Prostate gland (tissue), 2 donors: ENCODE results near the gene OR10T2. TPM values are rescaled to one million over a fixed set of nuclear protein-coding genes. Genes with fewer than 3 reads are reported as not detected.
"Not testable (repeated sequence)": the region's sequence is repeated elsewhere in the genome, so short reads cannot be mapped to it uniquely, and the experiment has no call there.

Experiments used
- DNase-seq: peaks from one replicate; pipeline ENCODE4 v3.0.0-alpha.2; 2019; ENCODE audit warnings: low spot score
- H3K27ac ChIP-seq, 2 donors: fragments of 200-600 bp; sonication (generic); 2 replicates each; pipeline ENCODE4 v1.5.1; 2017 to 2019
- H3K27me3 ChIP-seq: fragments of 200-600 bp; sonication (generic); replicated peaks from 2 replicates; pipeline ENCODE4 v1.5.1; 2019; ENCODE audit not compliant: insufficient read depth
- H3K36me3 ChIP-seq, 2 donors: fragments of 200-600 bp; sonication (generic); 1 replicate in 1 of 2; 2 replicates in 1 of 2; pipeline versions ENCODE4 v1.5.1 to v1.8.1; 2017 to 2019
- H3K4me1 ChIP-seq: fragments of 200-600 bp; sonication (generic); replicated peaks from 2 replicates; pipeline ENCODE4 v1.5.1; 2019
- H3K4me3 ChIP-seq, 2 donors: fragments of 200-600 bp; sonication (generic); 2 replicates each; pipeline ENCODE4 v1.5.1; 2017 to 2019
- H3K9me3 ChIP-seq: fragments of 200-600 bp; sonication (generic); 2 replicates; pipeline ENCODE4 v1.5.1; 2017
- CTCF ChIP-seq, 4 experiments: fragments of 200-600 bp in 2 of 4; fragments of 450-650 bp in 2 of 4; sonication (generic) in 2 of 4; IDR thresholded peaks; 1 replicate in 3 of 4; 2 replicates in 1 of 4; pipeline ENCODE4 v1.5.1; 2016 to 2019; ENCODE audit warnings: antibody characterized with exemption in 4 of 4, mild to moderate bottlenecking in 2 of 4, moderate library complexity in 2 of 4
- POLR2A ChIP-seq: fragments of 450-650 bp; IDR thresholded peaks from one replicate; pipeline ENCODE4 v1.6.1; 2016; ENCODE audit warnings: antibody characterized with exemption, mild to moderate bottlenecking
- POLR2AphosphoS5 ChIP-seq: sonication (generic); formaldehyde crosslinking; IDR thresholded peaks from one replicate; pipeline ENCODE4 v1.6.1; 2017; ENCODE audit warnings: antibody characterized with exemption
- WGBS: methylation state at CpG from one replicate; pipeline ENCODE4 v1.1.5; 2018; 5-methylcytosine and 5-hydroxymethylcytosine counted together
- intact Hi-C: fragments of 100-400 bp; cut with DNase I; formaldehyde crosslinking; loops from one replicate; pipeline ENCODE4 v1.14.2; 2022
- total RNA-seq, 2 donors: library from RNA; depleted of rRNA; stranded (reverse); fragments of >200 nt; gene quantifications; one replicate each; pipeline ENCODE4 v1.1.0, GENCODE V29; 2016

The OR10T2 gene
- total RNA-seq, 2 donors from 2014 or later, result not detected

DNA sequence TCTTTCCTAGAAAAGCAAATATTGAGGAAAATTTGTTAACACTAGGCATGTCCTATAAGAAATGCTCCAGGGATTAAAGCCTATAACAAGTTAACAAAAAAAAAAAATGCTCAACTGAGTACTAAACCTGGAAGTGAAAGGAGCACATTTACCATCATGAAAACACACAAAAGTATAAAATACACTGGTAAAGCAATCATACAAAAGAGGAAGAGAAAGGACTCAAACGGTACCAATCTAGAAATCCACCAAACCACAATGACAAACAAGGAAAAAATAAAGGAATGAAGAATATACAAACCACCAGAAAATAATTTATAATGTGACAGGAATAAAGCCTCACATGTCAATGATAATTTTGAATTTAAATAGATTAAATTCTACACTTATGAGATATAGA is 24.4 kb downstream of the OR10T2 start:
- H3K4me3 ChIP-seq, result no peak overlapping the region
- intact Hi-C loops, result no loop called here

DNA sequence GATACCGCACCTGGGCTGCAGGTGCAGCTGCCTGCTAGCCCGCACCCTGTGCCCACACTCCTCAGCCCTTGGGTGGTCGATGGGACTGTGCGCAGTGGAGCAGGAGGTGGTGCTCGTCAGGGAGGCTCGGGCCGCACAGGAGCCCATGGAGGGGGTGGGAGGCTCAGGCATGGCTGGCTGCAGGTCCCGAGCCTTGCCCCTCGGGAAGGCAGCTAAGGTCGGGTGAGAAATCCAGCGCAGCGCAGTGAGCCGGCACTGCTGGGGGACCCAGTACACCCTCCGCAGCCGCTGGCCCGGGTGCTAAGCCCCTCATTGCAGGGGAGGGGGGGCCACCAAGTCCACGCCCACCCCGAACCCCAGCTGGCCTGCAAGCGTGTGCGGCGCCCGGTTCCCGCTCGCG is 25.2 kb downstream of the OR10T2 start:
- intact Hi-C loops, H3K4me1 ChIP-seq, H3K27ac ChIP-seq, H3K4me3 ChIP-seq, DNase-seq, H3K27me3 ChIP-seq, H3K9me3 ChIP-seq, H3K36me3 ChIP-seq: not testable (repeated sequence)
- 98% methylated on average over 17 of the region's 25 CpGs for WGBS

More for the DNA sequence above, 24.4 kb downstream of the OR10T2 start:
- Histone ChIP-seq H3K27ac (no peak overlapping the region), H3K4me1 (no peaks in the 10 kb centered on the region), H3K36me3 (no peaks in the 10 kb centered on the region), H3K9me3 (no peaks in the 10 kb centered on the region), H3K27me3 (no peaks in the 10 kb centered on the region)
- no peak for TF ChIP-seq CTCF (IDR thresholded peaks at IDR 0.05)
- no peak for TF ChIP-seq POLR2A
- TF ChIP-seq POLR2AphosphoS5, result no peak
- 79% methylated on average over 1 of the region's 1 CpG for WGBS
- no peak for DNase-seq

DNA sequence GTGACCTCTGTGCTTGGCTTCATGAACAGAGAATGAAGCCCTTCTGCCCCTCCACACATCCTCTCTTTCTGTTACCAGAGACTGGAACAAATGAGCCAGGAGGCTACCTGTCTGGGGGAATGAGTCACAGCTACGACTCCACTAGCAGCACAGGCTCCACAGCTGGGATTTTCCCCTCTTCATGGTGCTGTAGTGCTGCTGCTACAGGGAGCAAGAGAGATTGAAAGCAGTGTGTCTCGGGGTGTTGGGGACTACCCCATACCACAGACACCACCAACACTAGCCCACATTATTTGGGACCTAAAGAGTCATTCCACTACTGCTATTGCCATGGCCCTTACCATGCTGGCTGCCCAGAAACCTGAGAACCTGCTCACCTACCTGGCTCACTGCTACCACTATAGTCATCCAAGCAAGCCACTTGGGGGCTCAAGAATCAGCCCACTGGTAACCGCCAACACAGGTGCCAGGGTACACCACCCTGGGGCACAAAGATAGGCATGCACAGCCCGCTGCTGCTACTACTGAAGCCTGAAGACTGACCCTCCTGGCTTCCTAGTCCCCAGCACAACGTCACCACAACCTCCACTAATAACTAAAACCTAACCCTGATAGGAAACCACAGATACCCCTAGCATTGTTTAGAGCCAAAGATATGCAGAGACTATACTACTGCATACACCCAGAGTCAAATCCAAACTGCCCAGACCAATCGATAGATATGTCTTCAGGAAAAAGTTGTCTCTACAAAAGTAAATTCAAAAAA is 27.9 kb downstream of the OR10T2 start:
- 78% methylated on average over 6 of the region's 6 CpGs for WGBS
- Histone ChIP-seq H3K27me3 (no peaks in the 10 kb centered on the region), H3K36me3 (no peaks in the 10 kb centered on the region), H3K4me1 (no peaks in the 10 kb centered on the region), H3K9me3 (no peaks in the 10 kb centered on the region), H3K4me3 (no peak overlapping the region), H3K27ac (no peak overlapping the region)
- intact Hi-C loops, result no loop called here
- TF ChIP-seq POLR2AphosphoS5, result no peak
- TF ChIP-seq CTCF (IDR thresholded peaks at IDR 0.05), result no peak
- TF ChIP-seq POLR2A, result no peak
- DNase-seq, result no peak

DNA sequence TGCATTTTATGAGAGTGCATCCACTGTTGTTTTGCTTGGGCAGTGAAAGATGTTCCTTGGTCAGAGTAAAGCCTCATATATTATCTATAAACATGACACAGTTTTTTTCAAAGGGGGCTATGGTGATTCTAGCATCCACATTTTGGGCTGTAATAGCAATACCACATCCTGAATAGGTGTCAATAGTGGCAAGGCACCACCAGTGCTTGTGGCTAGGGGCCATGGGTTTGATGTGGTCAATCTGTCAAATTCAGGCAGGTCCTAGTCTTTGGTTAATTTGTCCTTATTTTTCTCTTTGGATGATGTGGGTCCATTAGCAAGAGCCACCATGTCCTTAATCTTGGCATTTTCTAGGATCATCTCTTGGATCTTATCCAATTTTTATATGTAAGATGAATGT is 32.5 kb downstream of the OR10T2 start:
- no peaks in the 10 kb centered on the region for H3K27me3 ChIP-seq
- H3K4me1 ChIP-seq, result no peaks in the 10 kb centered on the region
- no peaks in the 10 kb centered on the region for H3K36me3 ChIP-seq
- TF ChIP-seq CTCF (IDR thresholded peaks at IDR 0.05) (no peak), POLR2A (no peak), POLR2AphosphoS5 (no peak)
- H3K9me3 ChIP-seq, result no peaks in the 10 kb centered on the region
- no peak for DNase-seq
- no peak overlapping the region for H3K4me3 ChIP-seq
- H3K27ac ChIP-seq, result no peak overlapping the region
- intact Hi-C loops, result no loop called here

GRCh38 chr1:158362941-158363340 is 36.3 kb downstream of the OR10T2 start:
- 88% methylated on average over 1 of the region's 1 CpG for WGBS
- Histone ChIP-seq H3K4me1 (no peaks in the 10 kb centered on the region), H3K4me3 (no peak overlapping the region), H3K27ac (no peak overlapping the region), H3K27me3 (no peaks in the 10 kb centered on the region), H3K9me3 (no peaks in the 10 kb centered on the region), H3K36me3 (no peaks in the 10 kb centered on the region)
- TF ChIP-seq CTCF (IDR thresholded peaks at IDR 0.05) (no peak), POLR2AphosphoS5 (no peak), POLR2A (no peak)
- intact Hi-C loops, result no loop called here
- DNase-seq, result no peak
